Effector memory CD8-positive, alpha-beta T cell (primary cell): ENCODE measurements around the gene DCDC2.
"Not testable (repeated sequence)": the region's sequence is repeated elsewhere in the genome, so short reads cannot be mapped to it uniquely, and the experiment has no call there.

ENCODE experiments used
- ATAC-seq: fragments of 150-1000 bp; cut with Tn5 transposase; replicated peaks from 2 replicates; pipeline ENCODE4 v1.10.0; 2021; ENCODE audit warnings: mild to moderate bottlenecking, moderate library complexity
- DNase-seq, 3 experiments: peaks; one replicate each; pipeline ENCODE4 v3.0.0; 2021
- H3K27ac Mint-ChIP-seq, 2 donors: one replicate each; pipeline ENCODE4 v1.8.0; 2022; ENCODE audit warnings: mild to moderate bottlenecking in 2 of 2, mixed read lengths in 2 of 2, moderate library complexity in 2 of 2
- H3K27me3 Mint-ChIP-seq, 2 donors: one replicate each; pipeline ENCODE4 v1.8.0; 2022; ENCODE audit warnings: mixed read lengths in 2 of 2
- H3K36me3 Mint-ChIP-seq: one replicate; pipeline ENCODE4 v1.8.0; 2022; ENCODE audit warnings: mild to moderate bottlenecking, moderate library complexity, mixed read lengths; ENCODE audit not compliant: insufficient read depth
- H3K4me1 Mint-ChIP-seq, 2 donors: one replicate each; pipeline ENCODE4 v1.8.0; 2022; ENCODE audit warnings: low read depth in 2 of 2, mixed read lengths in 2 of 2
- H3K4me3 Mint-ChIP-seq, 2 donors: one replicate each; pipeline ENCODE4 v1.8.0; 2022; ENCODE audit warnings: mild to moderate bottlenecking in 2 of 2, mixed read lengths in 2 of 2, moderate library complexity in 2 of 2
- H3K9me3 Mint-ChIP-seq, 2 donors: one replicate each; pipeline ENCODE4 v1.8.0; 2022; ENCODE audit warnings: mixed read lengths in 2 of 2

Gene DCDC2

DNA sequence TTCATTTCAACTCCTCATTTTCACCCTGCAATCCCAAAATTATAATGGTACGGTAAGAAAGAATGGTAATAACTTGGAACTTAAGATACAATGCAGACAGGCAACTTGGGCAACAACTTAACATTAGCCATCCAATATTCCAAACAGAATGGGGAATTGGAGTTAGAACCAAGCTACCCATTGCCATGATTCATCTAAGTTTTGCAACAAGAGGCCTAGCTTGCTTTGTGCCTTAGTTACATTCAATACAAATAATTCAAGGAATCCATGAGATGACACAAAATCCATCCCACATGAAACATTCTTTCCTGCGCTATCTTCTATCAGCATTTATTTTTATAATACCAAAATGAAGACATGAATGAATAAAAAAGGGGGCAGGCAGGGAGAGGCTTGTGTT is 28.4 kb downstream of the DCDC2 start:
- Mint-ChIP-seq H3K4me1 (no peaks in the 10 kb centered on the region), H3K36me3 (no peaks in the 10 kb centered on the region), H3K27me3 (peaks cover 30% of the 10 kb centered on the region in 2 donors), H3K27ac (no peak overlapping the region), H3K4me3 (no peak overlapping the region), H3K9me3 (no peaks in the 10 kb centered on the region)
- ATAC-seq (no peak), DNase-seq (no peak)

DNA sequence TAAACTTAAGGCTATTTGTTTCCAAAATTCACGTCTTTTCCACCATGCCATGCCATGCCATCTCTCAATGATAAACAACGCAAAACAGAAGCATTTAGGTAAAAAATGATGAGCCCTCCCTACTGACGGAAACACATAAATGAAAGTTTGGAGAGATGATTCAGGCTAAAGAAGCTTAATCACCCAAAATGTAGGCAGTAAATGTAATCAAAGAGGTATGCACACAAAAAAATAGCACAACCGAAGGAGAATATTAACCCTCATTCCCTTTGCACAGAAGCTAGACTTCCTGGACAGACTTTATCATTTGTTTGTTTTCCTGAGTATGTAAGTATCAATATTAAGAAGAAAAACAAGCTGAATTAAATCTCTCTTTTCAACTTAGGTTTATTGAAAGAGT is 28.8 kb downstream of the DCDC2 start:
- Mint-ChIP-seq H3K27me3 (peaks cover 32 to 33% of the 10 kb centered on the region in 2 donors), H3K4me3 (no peak overlapping the region), H3K27ac (no peak overlapping the region), H3K4me1 (no peaks in the 10 kb centered on the region), H3K9me3 (no peaks in the 10 kb centered on the region), H3K36me3 (no peaks in the 10 kb centered on the region)
- DNase-seq: no peak
- no peak for ATAC-seq

DNA sequence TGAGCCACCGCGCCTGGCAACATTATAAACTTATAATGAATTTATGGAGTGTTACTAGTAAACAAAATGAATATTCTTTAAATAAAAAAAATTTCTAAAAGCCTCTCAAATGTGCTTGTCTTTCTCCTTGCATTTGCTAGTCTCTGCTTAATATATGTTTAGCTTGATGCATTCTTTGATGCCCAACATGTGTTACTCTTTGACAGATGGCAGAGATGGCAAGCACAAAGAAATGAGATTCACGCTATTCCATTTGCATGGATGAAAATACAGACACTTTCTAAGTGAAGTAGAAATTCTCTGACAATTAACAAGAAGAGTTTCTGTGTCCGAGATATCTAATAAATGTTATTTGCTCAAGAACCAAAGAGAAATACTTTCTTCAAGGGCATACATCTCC is 30.1 kb downstream of the DCDC2 start:
- Mint-ChIP-seq H3K27ac (no peak overlapping the region), H3K4me1 (no peaks in the 10 kb centered on the region), H3K9me3 (no peaks in the 10 kb centered on the region), H3K4me3 (no peak overlapping the region), H3K36me3 (no peaks in the 10 kb centered on the region), H3K27me3 (peaks cover 27 to 34% of the 10 kb centered on the region in 2 donors)
- DNase-seq (no peak), ATAC-seq (no peak)

DNA sequence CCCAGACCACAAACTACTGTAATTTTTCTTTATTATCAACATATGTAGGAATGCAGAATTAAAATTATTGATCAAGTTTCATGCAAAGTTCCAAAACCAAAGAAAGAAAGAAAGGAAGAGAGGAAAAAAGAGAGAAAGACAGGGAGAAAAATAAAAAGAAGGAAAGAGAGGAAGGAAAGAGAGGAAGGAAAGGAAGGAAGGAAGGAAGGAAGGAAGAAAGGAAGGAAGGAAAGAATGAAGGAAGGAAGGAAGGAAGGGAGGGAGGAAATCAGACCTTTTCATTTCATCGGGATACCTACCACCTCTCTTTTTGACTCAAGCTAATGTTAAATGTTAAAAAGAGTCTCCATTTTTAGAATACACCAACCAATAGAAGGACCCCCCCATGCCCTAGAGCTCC is 31.9 kb downstream of the DCDC2 start:
- Mint-ChIP-seq H3K27ac (no peak overlapping the region), H3K9me3 (no peaks in the 10 kb centered on the region), H3K4me3 (no peak overlapping the region), H3K36me3 (no peaks in the 10 kb centered on the region), H3K27me3 (peaks cover 31 to 37% of the 10 kb centered on the region in 2 donors), H3K4me1 (no peaks in the 10 kb centered on the region)
- DNase-seq (no peak), ATAC-seq (no peak)

DNA sequence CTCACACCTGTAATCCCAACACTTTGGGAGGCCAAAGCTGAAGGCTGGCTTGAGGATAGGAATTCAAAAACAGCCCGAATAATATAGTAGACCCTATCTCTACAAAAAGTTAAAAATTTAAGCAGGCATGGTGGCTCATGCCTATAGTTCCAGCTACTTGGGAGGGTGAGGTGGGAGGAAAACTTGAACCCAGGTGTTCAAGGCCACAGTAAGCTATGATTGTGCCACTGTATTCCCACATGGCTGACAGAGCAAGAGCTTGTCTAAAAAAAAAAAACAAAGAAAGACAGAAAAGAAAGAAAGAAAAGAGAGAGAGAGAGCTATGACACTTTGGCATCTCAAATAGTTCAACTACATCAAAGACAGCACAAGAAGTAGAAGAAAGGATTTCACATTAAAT is 33.2 kb downstream of the DCDC2 start:
- no peaks in the 10 kb centered on the region for H3K36me3 Mint-ChIP-seq
- H3K27ac Mint-ChIP-seq: no peak overlapping the region
- ATAC-seq (no peak), DNase-seq (no peak)
- H3K4me3 Mint-ChIP-seq: no peak overlapping the region
- peaks cover 36 to 43% of the 10 kb centered on the region in 2 donors for H3K27me3 Mint-ChIP-seq
- no peaks in the 10 kb centered on the region for H3K4me1 Mint-ChIP-seq
- no peaks in the 10 kb centered on the region for H3K9me3 Mint-ChIP-seq

DNA sequence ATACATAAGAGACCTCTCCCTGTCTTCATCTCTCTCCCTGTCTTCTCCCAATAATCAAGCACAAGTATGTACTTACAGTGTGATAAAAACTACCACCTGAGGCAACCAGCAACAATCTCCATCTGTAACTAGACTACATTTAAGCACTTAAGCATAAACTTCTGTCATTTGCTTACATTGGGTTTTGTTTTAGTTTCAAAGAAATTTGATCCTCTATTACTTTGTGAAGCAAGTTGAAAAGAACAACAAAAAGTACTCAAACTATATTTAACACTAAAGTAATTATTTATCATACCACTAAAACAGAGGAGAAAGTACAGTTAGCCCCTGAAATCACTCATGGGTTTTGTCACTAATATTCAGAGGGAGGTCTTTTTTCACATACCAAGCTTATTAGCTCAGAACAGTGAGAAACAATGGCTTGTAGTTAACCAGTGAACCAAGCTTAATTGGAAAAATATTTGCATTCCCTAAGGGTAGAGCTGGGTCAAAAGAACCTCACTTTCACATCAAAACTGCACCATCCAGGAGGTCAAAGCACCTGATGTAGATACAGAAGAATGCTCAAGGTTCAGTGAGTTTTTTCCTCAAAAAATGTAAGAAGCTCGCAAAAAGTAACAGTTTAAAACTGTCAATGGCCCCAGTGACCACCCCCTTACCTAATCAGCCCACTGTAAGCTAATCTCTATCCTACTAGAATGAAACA is 34.1 kb downstream of the DCDC2 start:
- Mint-ChIP-seq H3K27ac (no peak overlapping the region), H3K4me1 (no peaks in the 10 kb centered on the region), H3K27me3 (peaks cover 44% of the 10 kb centered on the region in 2 donors), H3K36me3 (no peaks in the 10 kb centered on the region), H3K9me3 (no peaks in the 10 kb centered on the region), H3K4me3 (no peak overlapping the region)
- no peak for ATAC-seq
- no peak for DNase-seq

DNA sequence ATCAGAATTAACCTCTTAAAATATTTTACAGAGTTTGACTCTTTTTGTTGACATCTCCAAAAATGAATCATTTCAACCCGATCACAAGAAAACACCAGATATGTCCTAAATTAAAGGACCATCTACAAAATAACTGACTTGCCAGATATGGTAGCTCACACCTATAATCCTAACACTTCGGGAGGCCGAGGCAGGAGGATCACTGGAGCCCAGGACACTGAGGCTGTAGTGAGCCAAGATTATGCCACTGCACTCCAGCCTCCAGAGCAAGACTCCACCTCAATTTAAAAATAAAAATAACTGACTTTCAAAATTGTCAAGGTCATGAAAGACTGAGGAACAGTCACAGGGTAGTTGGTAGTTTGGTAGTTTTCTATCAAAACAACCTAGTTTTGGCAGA is 34.9 kb downstream of the DCDC2 start:
- H3K27me3 Mint-ChIP-seq: peaks cover 47% of the 10 kb centered on the region in 2 donors
- H3K36me3 Mint-ChIP-seq: no peaks in the 10 kb centered on the region
- no peak for ATAC-seq
- no peaks in the 10 kb centered on the region for H3K9me3 Mint-ChIP-seq
- H3K27ac Mint-ChIP-seq: no peak overlapping the region
- no peaks in the 10 kb centered on the region for H3K4me1 Mint-ChIP-seq
- no peak overlapping the region for H3K4me3 Mint-ChIP-seq
- no peak for DNase-seq

DNA sequence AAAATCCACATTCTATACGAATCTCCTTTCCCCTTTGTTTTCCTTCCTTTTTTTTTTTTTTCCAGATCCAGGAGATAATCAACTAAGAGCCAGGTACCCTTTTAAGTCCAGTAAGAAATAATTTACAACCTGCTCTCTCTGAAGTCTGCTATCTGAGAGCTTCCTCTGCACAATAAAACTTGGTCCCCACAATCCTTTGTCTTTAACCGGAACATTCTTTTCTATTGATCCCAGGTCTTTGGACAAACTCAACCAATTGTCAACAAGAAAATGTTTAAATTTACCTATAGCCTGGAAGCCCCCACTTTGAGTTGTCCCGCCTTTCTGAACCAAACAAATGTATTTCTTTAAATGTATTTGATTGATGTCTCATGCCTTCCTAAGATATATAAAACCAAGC is 35.4 kb downstream of the DCDC2 start:
- peaks cover 47% of the 10 kb centered on the region in 2 donors for H3K27me3 Mint-ChIP-seq
- not testable (repeated sequence) for H3K27ac Mint-ChIP-seq, ATAC-seq, H3K36me3 Mint-ChIP-seq, H3K9me3 Mint-ChIP-seq, H3K4me1 Mint-ChIP-seq, H3K4me3 Mint-ChIP-seq, DNase-seq

DNA sequence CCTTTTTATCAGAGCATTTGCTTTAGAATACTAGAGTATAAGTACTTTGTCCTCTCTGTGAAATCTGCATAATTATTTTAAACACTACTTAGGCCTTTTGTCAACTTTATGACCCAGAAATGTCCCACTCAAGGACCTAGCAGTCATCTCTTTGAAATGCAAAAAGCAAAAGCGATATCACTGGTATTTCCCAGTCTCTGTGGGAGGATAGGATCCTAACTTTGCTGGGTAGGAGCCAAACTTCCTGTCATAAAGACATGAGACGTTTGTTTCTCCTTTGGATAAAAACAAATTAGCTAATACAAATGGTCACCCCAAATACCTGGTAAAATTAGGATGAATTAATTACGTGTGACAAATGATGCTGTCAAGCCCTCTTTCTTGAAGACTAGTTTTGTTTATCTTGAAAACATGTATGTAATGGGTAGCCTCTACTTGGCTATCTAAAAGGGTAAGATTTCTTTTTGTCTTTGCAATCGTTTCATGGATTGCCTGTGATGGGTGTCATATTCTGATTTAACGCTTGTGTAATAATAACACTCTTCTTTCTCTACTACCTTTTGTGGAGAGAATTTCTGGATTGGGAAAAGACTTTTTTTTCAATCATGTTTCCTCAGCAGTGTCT is 36.2 kb downstream of the DCDC2 start:
- H3K4me1 Mint-ChIP-seq: no peaks in the 10 kb centered on the region
- no peak for ATAC-seq
- H3K4me3 Mint-ChIP-seq: no peak overlapping the region
- H3K9me3 Mint-ChIP-seq: no peaks in the 10 kb centered on the region
- no peaks in the 10 kb centered on the region for H3K36me3 Mint-ChIP-seq
- H3K27me3 Mint-ChIP-seq: peaks cover 47% of the 10 kb centered on the region in 2 donors
- no peak for DNase-seq
- H3K27ac Mint-ChIP-seq: no peak overlapping the region

DNA sequence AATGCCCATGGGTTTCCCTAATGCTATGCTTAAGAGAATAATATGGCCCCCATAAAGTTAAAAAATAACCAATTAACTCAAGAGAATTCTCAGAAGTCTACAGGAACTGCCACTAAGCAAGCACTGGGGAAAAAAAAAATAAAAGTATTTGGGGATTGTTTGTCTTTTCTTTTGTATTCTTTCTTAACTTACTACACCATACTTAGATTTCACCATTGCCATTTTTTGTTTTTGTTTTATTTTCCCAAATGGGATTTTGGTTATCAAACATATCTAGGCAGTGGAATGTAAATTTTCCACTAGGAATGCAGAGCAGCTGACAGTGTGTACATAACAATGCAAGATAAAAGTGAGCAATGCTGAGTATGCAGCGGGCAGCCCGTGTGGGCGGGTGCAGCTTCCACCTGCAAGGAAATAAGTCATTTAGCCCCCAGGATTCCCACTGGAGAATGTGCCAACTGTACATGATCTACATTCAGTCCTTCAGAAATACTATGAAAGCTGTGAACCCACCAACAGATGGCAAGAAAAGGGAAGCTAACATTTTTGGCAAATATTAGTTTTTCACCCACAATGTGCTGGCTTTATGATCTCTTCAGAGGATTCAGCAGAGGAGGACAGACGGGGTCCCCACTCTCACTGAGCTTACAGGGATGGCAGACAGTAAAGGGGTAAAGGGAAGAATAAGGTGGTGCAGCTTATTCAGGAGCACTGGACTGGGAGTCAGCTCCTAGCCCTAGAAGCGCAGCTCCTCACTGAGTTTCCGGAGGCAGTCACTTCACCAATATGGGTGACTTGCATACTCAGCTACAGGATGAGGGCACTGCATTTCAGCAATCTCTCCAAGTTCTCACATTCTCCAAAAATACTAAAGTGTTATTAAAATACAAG is 44.4 kb downstream of the DCDC2 start:
- Mint-ChIP-seq H3K27ac (no peak overlapping the region), H3K4me1 (no peaks in the 10 kb centered on the region), H3K4me3 (no peak overlapping the region), H3K27me3 (peaks cover 17 to 27% of the 10 kb centered on the region in 2 donors), H3K9me3 (peaks cover 6 to 16% of the 10 kb centered on the region in 2 donors), H3K36me3 (no peaks in the 10 kb centered on the region)
- DNase-seq: no peak
- no peak for ATAC-seq

DNA sequence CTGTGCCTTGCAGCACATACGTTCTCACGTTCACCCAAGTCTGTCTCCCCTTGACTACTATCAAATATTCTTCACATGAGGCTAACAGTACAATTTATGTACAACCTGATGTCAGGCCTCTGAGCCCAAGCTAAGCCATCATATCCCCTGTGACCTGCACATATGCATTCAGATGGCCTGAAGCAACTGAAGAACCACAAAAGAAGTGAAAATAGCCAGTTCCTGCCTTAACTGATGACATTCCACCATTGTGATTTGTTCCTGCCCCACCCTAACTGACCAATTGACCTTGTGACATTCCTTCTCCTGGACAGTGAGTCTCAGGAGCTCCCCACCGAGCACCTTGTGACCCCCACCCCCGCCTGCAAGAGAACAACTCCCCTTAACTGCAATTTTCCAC is 46.1 kb downstream of the DCDC2 start:
- Mint-ChIP-seq H3K9me3 (peaks cover 6 to 16% of the 10 kb centered on the region in 2 donors), H3K27me3 (peaks cover 23 to 24% of the 10 kb centered on the region in 2 donors)
- DNase-seq, ATAC-seq, H3K4me3 Mint-ChIP-seq, H3K36me3 Mint-ChIP-seq, H3K4me1 Mint-ChIP-seq, H3K27ac Mint-ChIP-seq: not testable (repeated sequence)

DNA sequence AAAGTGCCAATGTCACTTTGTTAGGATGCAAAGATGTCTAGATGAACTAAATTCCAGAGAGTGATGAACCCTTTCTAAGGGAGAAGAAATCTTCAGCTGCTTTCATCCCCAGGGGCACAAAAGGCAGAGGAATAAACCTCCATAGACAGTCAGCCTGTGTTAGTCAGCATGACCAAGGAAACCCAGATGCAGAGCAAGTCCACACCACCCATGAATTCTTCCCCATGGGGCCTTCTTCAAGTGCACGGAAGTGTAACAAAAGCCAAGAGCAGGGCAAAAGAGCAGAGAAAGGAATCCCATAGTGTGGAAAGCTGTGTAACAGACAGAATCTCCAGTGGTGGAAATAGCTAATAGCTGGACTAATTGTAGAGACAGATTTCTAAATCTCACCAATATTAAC is 50.0 kb downstream of the DCDC2 start:
- peaks cover 6 to 16% of the 10 kb centered on the region in 2 donors for H3K9me3 Mint-ChIP-seq
- DNase-seq (no peak), ATAC-seq (no peak)
- no peaks in the 10 kb centered on the region for H3K4me1 Mint-ChIP-seq
- H3K36me3 Mint-ChIP-seq: no peaks in the 10 kb centered on the region
- H3K4me3 Mint-ChIP-seq: no peak overlapping the region
- H3K27ac Mint-ChIP-seq: no peak overlapping the region
- peaks cover 8 to 18% of the 10 kb centered on the region in 2 donors for H3K27me3 Mint-ChIP-seq

DNA sequence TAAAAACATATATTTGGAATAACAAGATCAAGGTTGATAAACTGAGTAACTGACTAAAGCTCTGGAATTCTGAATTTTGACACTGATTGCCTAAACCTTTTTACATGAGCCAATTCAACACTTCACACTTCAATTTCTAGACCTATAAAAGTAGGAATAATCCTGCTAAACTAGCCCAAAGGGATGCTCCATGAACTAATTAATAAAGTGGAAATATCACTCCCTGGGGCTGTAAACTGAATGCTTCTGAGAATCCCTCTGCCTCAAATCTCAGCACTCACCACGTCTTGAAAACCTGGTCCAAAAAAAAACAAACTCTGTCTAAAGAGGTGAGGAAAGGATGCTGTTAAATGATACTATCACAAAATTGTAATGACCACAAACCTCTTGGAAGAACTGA is 50.9 kb downstream of the DCDC2 start:
- H3K27ac Mint-ChIP-seq: no peak overlapping the region
- DNase-seq: no peak
- no peaks in the 10 kb centered on the region for H3K36me3 Mint-ChIP-seq
- H3K27me3 Mint-ChIP-seq: peaks cover 4 to 23% of the 10 kb centered on the region in 2 donors
- H3K4me3 Mint-ChIP-seq: no peak overlapping the region
- peaks cover 4 to 12% of the 10 kb centered on the region in 2 donors for H3K9me3 Mint-ChIP-seq
- H3K4me1 Mint-ChIP-seq: no peaks in the 10 kb centered on the region
- no peak for ATAC-seq
